GM19043 (cell line): ENCODE data around the gene ZNF48.

Source experiments
- ATAC-seq: cut with Tn5 transposase; IDR thresholded peaks from one replicate; pipeline ENCODE4 v1.9.1; 2021; ENCODE audit warnings: low read depth; ENCODE audit not compliant: unreplicated experiment

ZNF48 gene

GRCh38 chr16:30358577-30358936, 36.7 kb upstream of the ZNF48 start:
- ATAC-seq, result no peak

- ATAC-seq, result no peak
These were observed 36.0 kb upstream of the ZNF48 start for GRCh38 chr16:30358990-30359870.

DNA sequence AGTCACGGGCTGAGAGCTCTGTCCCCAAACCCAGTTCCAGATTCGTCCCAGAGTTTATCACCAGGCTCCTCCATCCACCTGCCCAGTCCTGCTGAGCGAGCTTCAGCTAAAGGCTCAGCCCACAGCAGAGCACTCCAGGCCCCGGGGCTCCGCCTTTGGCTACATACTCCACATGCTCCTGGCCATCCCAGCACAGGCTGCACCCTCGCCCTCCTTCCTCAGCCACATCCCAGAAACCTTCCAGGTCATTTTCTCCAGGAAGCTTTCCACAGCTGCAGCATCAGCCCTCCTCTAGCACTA, 35.4 kb upstream of the ZNF48 start:
- no peak for ATAC-seq

GRCh38 chr16:30361180-30361579, 34.0 kb upstream of the ZNF48 start:
- no peak for ATAC-seq

- ATAC-seq, result no peak
These were observed 30.0 kb upstream of the ZNF48 start for GRCh38 chr16:30365200-30365599.

DNA sequence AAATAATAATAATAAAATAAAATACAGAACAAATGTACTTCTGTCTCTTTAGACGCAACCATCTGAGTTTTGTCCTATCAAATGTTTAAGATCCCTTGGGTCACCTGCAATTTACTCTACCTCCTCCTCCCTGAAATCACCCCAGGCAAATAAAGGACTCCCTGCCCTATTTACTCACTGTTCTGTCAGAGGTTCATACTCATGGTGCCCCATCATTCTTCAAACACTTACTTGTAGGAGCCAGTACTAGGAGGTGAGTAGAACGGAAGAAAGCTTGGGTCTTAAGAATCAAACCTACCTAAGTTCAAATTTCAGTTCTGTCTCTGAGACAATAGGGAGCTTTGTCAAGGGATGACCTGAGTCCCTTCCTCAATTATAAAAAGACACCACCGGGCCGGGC, 28.7 kb upstream of the ZNF48 start:
- ATAC-seq, result no peak

- no peak for ATAC-seq
These were observed 27.7 kb upstream of the ZNF48 start for GRCh38 chr16:30367349-30368009.

GRCh38 chr16:30368122-30368791, 27.0 kb upstream of the ZNF48 start:
- no peak for ATAC-seq

- ATAC-seq, result no peak
These were observed 26.5 kb upstream of the ZNF48 start for GRCh38 chr16:30368792-30369090.

DNA sequence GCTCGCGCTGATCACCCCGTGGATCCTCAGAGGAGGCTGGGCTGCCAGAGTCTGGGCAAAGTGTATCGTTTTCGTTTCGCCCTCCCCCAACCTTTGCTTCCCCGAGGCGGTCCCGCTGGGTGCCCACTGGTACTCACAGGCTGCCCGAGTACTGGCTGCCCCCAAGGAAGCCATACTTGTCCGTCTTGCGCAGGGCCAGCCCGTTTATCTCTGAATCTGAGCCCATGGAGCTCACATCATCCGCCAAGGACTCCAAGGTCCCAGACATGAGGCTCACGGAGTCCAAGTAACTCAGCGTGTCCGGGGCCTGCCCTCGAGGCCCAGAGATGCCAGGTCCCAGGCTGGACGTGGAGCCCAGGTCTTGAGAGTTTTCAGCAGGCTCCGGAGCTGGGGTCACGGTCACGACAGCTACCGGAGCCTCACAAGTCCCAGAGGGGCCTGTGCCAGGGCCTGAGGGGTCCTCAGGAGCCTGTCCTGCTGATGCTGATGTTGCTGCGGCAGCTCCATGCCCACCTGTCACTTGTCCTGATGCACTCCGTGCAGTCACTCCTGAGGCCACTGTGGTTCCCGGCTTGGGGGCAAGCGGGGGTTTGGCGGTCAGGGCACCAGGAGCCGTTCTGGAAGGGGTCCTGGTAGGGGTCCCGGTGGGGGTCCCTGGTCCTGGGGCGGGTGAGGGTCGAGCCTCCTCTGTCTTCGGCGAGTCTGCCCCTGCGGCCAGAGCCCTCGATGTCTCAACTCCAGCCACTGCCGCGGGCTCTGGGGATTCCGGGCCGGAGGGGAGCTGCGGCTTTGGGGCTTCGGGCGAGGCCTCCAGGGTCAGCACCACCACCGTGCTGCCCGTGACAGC, 25.9 kb upstream of the ZNF48 start:
- no peak for ATAC-seq

DNA sequence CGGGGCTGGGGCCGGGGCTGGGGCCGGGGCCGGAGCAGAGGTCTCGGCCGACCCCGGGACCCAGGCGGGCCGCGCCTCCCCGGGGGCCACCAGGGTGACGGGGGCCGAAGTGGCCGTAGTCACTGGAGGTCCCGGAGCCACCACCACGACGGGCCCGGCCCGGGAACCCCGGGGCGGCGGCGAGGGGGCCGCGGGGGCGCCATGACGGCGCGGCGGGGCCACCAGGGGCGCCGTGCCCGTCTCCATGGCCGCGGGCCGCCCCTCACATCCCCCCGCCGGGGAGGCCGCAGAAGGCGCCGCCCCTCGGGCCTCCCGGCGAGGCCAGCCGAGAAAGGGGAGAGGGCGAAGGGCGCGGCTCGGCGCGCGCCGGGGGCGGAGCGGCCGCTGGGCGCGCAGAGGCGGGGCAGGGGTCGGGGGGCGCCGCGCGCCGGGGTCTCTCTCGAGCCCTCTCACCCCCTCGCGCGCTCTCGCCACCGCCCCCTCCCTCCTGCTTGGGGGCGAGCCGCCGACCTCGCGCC, 25.2 kb upstream of the ZNF48 start:
- no peak for ATAC-seq

GRCh38 chr16:30370456-30371247, 24.6 kb upstream of the ZNF48 start, which contains the start of gene TBC1D10B:
Gene TBC1D10B, minus strand, starts transcription at chr16:30370494. Its CDS starts 311 bp downstream, at chr16:30370183.
- ATAC-seq, result peak; percentile 70

DNA sequence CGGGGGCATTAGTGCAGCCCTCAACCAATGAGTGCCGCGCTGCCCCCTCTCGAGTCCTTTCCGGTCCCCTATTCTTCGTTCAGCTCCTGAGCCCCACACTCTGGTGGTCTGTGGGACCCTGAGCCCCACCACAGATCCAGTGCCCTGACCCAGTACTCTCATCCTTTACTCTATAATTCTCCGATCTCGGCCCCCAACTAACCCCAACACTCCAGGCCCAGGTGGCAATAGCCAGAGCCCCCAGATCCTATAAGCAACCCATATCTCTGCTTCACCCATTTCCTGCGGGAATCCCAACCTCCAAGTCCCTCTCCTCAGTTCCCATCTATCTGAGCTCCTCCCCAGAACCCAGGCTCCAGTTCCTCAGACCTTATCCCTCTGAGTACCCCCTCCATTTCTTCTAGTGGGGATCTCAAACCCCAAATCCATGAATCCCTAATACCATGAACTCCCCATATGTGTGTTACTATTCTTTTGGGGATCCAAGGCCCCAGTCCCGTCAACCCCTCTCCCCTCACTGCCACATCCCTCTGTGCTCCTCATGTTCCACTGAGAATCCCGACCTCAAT, 23.9 kb upstream of the ZNF48 start:
- no peak for ATAC-seq

- no peak for ATAC-seq
These were observed 23.0 kb upstream of the ZNF48 start for GRCh38 chr16:30372038-30372712.

DNA sequence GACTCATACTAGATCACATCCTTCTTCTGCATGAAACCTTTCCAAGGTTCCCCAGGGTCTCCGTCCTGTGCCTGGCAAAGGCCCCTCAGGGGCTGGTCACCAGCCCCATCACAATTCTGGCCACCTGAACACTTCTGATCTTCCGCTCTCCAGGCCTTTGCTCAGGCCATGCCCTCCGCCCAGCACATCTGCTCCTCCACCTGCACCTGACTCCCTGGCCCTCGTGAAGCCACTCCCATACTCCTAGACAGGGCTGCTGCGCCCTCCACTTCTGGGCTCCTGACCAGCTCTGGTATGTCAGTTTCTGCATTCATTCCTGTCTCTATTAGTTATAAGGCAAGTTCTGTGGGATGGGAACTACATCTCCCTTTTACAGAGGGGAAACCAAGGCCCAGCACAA, 22.5 kb upstream of the ZNF48 start:
- ATAC-seq, result no peak

DNA sequence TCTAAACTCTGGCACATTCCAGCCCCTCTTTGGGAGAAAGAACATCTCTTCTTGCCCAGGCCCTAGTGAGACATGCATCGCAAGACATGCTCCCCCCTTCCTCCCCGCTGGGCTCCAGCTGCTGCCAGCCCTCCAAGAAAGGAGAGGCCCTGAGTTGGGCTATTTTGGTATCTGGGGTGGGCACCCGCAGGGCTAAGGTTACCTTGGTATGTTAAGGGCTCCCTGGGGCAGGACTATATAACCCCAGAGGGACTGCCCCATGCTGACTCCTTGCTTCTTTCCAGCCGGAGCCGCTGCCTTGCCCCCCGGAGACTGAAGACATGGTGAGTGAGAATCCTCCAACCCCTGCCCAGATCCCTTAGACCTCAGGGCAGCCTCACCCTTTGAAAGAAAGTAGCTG, 20.7 kb upstream of the ZNF48 start, which contains the start of gene MYL11:
Gene MYL11 (plus strand): TSS at position 265 of the 400 bp plus-strand sequence. CDS start 56 bp downstream, at position 321.
- ATAC-seq, result no peak

DNA sequence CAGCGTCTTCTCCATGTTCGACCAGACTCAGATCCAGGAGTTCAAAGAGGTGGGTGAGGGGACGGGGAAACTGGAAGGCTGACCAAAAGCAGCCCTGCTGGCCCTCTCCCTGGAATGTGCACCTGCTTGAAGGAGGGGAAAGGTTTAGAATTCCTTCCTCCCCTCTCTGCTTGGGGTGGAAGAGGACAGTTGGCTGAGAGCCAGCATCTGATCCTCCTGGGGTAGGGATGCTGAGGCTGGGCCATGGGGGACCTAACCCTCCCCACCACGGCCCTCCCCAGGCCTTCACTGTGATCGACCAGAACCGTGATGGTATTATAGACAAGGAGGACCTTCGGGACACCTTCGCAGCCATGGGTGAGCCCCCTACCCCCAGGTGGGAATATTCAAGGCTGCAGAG, 19.4 kb upstream of the ZNF48 start:
- no peak for ATAC-seq

GRCh38 chr16:30376461-30376902, 18.7 kb upstream of the ZNF48 start:
- ATAC-seq, result no peak
